ENCODE results near the gene CHRNA4.

The CHRNA4 gene

GRCh38 chr20:63368151-63368550 is 7.0 kb upstream of the CHRNA4 start:
- Histone ChIP-seq H3K36me3 (replicated peaks) (no peaks in the 10 kb centered on the region), H3K4me1 (no peaks in the 10 kb centered on the region)
- in situ Hi-C loops (cut with MboI; ENCODE audit: low sequenced_read_pairs): no loop called here

GRCh38 chr20:63367446-63368055 is 6.4 kb upstream of the CHRNA4 start:
- no peaks in the 10 kb centered on the region for H3K36me3 ChIP-seq (replicated peaks)
- peaks cover 4% of the 10 kb centered on the region; the same call in 1 of the 2 replicates for H3K27me3 ChIP-seq (ENCODE audit: low read depth)
- no peak for DNase-seq (ENCODE audit: low spot score in 2 of 2)
- H3K4me3 ChIP-seq: no peak overlapping the region
- in situ Hi-C loops (cut with MboI; ENCODE audit: low sequenced_read_pairs): no loop called here
- H3K9me3 ChIP-seq: no peaks in the 10 kb centered on the region
- H3K4me1 ChIP-seq: no peaks in the 10 kb centered on the region

More at GRCh38 chr20:63368151-63368550, 7.0 kb upstream of the CHRNA4 start:
- Histone ChIP-seq H3K4me3 (no peak overlapping the region), H3K27me3 (ENCODE audit: low read depth) (peaks cover 8% of the 10 kb centered on the region), H3K9me3 (no peaks in the 10 kb centered on the region)
- DNase-seq (ENCODE audit: low spot score in 2 of 2): no peak

GRCh38 chr20:63366390-63367365 is 5.5 kb upstream of the CHRNA4 start:
- in situ Hi-C loops (cut with MboI; ENCODE audit: low sequenced_read_pairs): no loop called here
- peaks cover 8% of the 10 kb centered on the region; the same call in 1 of the 2 replicates for H3K27me3 ChIP-seq (ENCODE audit: low read depth)

GRCh38 chr20:63365601-63366389 is 4.6 kb upstream of the CHRNA4 start:
- H3K27me3 ChIP-seq (ENCODE audit: low read depth): peaks cover 10% of the 10 kb centered on the region
- no peak overlapping the region for H3K4me3 ChIP-seq
- in situ Hi-C loops (cut with MboI; ENCODE audit: low sequenced_read_pairs): no loop called here
- DNase-seq (ENCODE audit: low spot score in 2 of 2): no peak
- H3K36me3 ChIP-seq (replicated peaks): no peaks in the 10 kb centered on the region
- no peaks in the 10 kb centered on the region for H3K9me3 ChIP-seq
- no peaks in the 10 kb centered on the region for H3K4me1 ChIP-seq

More at GRCh38 chr20:63366390-63367365, 5.5 kb upstream of the CHRNA4 start:
- Histone ChIP-seq H3K36me3 (replicated peaks) (no peaks in the 10 kb centered on the region), H3K4me1 (no peaks in the 10 kb centered on the region), H3K4me3 (no peak overlapping the region), H3K9me3 (no peaks in the 10 kb centered on the region)
- no peak for DNase-seq (ENCODE audit: low spot score in 2 of 2)

GRCh38 chr20:63364801-63365585 is 3.8 kb upstream of the CHRNA4 start:
- Histone ChIP-seq H3K27me3 (ENCODE audit: low read depth) (peaks cover 16% of the 10 kb centered on the region), H3K4me1 (no peaks in the 10 kb centered on the region), H3K9me3 (no peaks in the 10 kb centered on the region), H3K4me3 (no peak overlapping the region), H3K36me3 (replicated peaks) (no peaks in the 10 kb centered on the region)
- DNase-seq (ENCODE audit: low spot score in 2 of 2): no peak
- in situ Hi-C loops (cut with MboI; ENCODE audit: low sequenced_read_pairs): no loop called here

GRCh38 chr20:63363981-63364561 is 2.9 kb upstream of the CHRNA4 start:
- Histone ChIP-seq H3K36me3 (replicated peaks) (no peaks in the 10 kb centered on the region), H3K9me3 (no peaks in the 10 kb centered on the region), H3K4me1 (no peaks in the 10 kb centered on the region), H3K27me3 (ENCODE audit: low read depth) (peaks cover 16% of the 10 kb centered on the region), H3K4me3 (no peak overlapping the region)
- no peak for DNase-seq (ENCODE audit: low spot score in 2 of 2)
- in situ Hi-C loops (cut with MboI; ENCODE audit: low sequenced_read_pairs): no loop called here

GRCh38 chr20:63363013-63363957 is 2.1 kb upstream of the CHRNA4 start:
- DNase-seq (ENCODE audit: low spot score in 2 of 2): no peak
- Histone ChIP-seq H3K27me3 (ENCODE audit: low read depth) (peaks cover 16% of the 10 kb centered on the region), H3K36me3 (replicated peaks) (no peaks in the 10 kb centered on the region), H3K4me3 (no peak overlapping the region), H3K4me1 (no peaks in the 10 kb centered on the region), H3K9me3 (no peaks in the 10 kb centered on the region)
- in situ Hi-C loops (cut with MboI; ENCODE audit: low sequenced_read_pairs): no loop called here

- DNase-seq (ENCODE audit: low spot score in 2 of 2): no peak
- Histone ChIP-seq H3K9me3 (no peaks in the 10 kb centered on the region), H3K4me3 (no peak overlapping the region), H3K27me3 (ENCODE audit: low read depth) (peaks cover 16% of the 10 kb centered on the region), H3K4me1 (no peaks in the 10 kb centered on the region), H3K36me3 (replicated peaks) (no peaks in the 10 kb centered on the region)
- in situ Hi-C loops (cut with MboI; ENCODE audit: low sequenced_read_pairs): no loop called here
These were observed 1.4 kb upstream of the CHRNA4 start for GRCh38 chr20:63362436-63363009.

- no peaks in the 10 kb centered on the region for H3K36me3 ChIP-seq (replicated peaks)
- H3K4me1 ChIP-seq: no peaks in the 10 kb centered on the region
- in situ Hi-C loops (cut with MboI; ENCODE audit: low sequenced_read_pairs): no loop called here
- H3K27me3 ChIP-seq (ENCODE audit: low read depth): peaks cover 16% of the 10 kb centered on the region
- H3K9me3 ChIP-seq: no peaks in the 10 kb centered on the region
- no peak for DNase-seq (ENCODE audit: low spot score in 2 of 2)
- no peak overlapping the region for H3K4me3 ChIP-seq
These were observed 628 bp upstream of the CHRNA4 start for GRCh38 chr20:63361519-63362435.

GRCh38 chr20:63359937-63360849 is 956 bp downstream of the CHRNA4 start:
- no peak overlapping the region for H3K4me3 ChIP-seq

More at GRCh38 chr20:63359937-63360849, 956 bp downstream of the CHRNA4 start:
- peaks cover 16% of the 10 kb centered on the region for H3K27me3 ChIP-seq (ENCODE audit: low read depth)
- in situ Hi-C loops (cut with MboI; ENCODE audit: low sequenced_read_pairs): no loop called here
- H3K36me3 ChIP-seq (replicated peaks): no peaks in the 10 kb centered on the region
- H3K9me3 ChIP-seq: no peaks in the 10 kb centered on the region
- DNase-seq (ENCODE audit: low spot score in 2 of 2): no peak
- no peaks in the 10 kb centered on the region for H3K4me1 ChIP-seq
